Measurements from ENCODE around the gene IRAK1. TPM values are rescaled to one million over a fixed set of nuclear protein-coding genes. Genes with fewer than 3 reads are reported as not detected.

Gene IRAK1
- total and polyA plus RNA-seq, 2 of the 8 experiments (the other 6 are each of a cell fraction or from before 2014, with no cell fraction given), result 26.6 to 41.7 TPM

DNA sequence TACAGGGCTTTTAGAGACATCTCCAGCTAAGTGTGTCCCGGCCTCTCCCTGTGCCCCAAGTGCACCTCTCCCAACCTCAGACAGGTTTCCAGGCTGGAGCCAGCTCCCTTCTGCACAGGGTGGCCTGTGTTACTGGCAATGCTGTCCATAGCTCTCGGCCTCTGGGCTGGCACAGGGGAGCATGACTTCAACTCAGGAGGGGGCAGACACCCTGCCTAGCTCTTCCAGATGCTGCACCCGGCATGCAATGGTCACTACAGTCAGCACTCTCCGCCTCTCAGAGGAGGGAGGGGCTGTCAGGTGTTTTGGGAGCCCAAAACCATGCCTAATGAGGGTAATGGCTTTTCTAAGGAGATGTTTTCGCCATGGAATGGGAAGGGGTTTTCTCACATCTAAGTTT is 2.4 kb upstream of the IRAK1 start (continued):
- TF ChIP-seq ZNF274 (IDR thresholded peaks at IDR 0.05; ENCODE audit: borderline replicate concordance, extremely low read depth, low read length), result no peak
- no peak for TF ChIP-seq BACH1 (IDR thresholded peaks at IDR 0.05; ENCODE audit: low read length)
